HUDEP-2 (cell line): ENCODE results near the gene ZNF282.
A peak's percentile ranks its signal among the peaks of the same experiment; 100 is the strongest.

Experiments
- DNase-seq, 76 experiments: peaks; one replicate each; lab custom pipeline; 2025; ENCODE audit not compliant: unreplicated experiment in 76 of 76; lab: John Stamatoyannopoulos, UW

Gene ZNF282

GRCh38 chr7:149195180-149196150 is at the start of gene ZNF282:
Gene ZNF282, plus strand, starts transcription at chr7:149195546. Its CDS starts 44 bp downstream, at chr7:149195590.
- DNase-seq = peak in 74 of 76 experiments; percentile 3 to 83 (median 70)

GRCh38 chr7:149147072-149147751 is 48.1 kb upstream of the ZNF282 start, which contains the start of gene ZNF398:
Gene ZNF398, plus strand, starts transcription at chr7:149147453. Its CDS starts 290 bp downstream, at chr7:149147743.
- peak in 71 of 76 experiments; percentile 13 to 86 (median 64) for DNase-seq

GRCh38 chr7:149147752-149148653 is 47.3 kb upstream of the ZNF282 start:
- DNase-seq = peak in 44 of 76 experiments; percentile 5 to 67 (median 32)

GRCh38 chr7:149150981-149151380 is 44.4 kb upstream of the ZNF282 start:
- DNase-seq = no peak

GRCh38 chr7:149153346-149153745 is 42.0 kb upstream of the ZNF282 start:
- no peak for DNase-seq

GRCh38 chr7:149154056-149154455 is 41.3 kb upstream of the ZNF282 start:
- no peak for DNase-seq

- DNase-seq = no peak
These were observed 38.4 kb upstream of the ZNF282 start for GRCh38 chr7:149156898-149157297.

- no peak for DNase-seq
These were observed 34.0 kb upstream of the ZNF282 start for GRCh38 chr7:149161241-149161848.

- DNase-seq = no peak
These were observed 29.2 kb upstream of the ZNF282 start for GRCh38 chr7:149166142-149166541.

- no peak for DNase-seq
These were observed 28.6 kb upstream of the ZNF282 start for GRCh38 chr7:149166630-149167352.

GRCh38 chr7:149171892-149172533 is 23.3 kb upstream of the ZNF282 start:
- no peak for DNase-seq

- DNase-seq = no peak
These were observed 22.8 kb upstream of the ZNF282 start for GRCh38 chr7:149172534-149172920.

- no peak for DNase-seq
These were observed 20.2 kb upstream of the ZNF282 start for GRCh38 chr7:149175150-149175549.

- no peak for DNase-seq
These were observed 16.1 kb upstream of the ZNF282 start for GRCh38 chr7:149179241-149179640.

GRCh38 chr7:149180722-149181449 is 14.5 kb upstream of the ZNF282 start:
- DNase-seq = no peak

- DNase-seq = no peak
These were observed 13.9 kb upstream of the ZNF282 start for GRCh38 chr7:149181450-149181790.

- no peak for DNase-seq
These were observed 11.1 kb upstream of the ZNF282 start for GRCh38 chr7:149184274-149184673.

- DNase-seq = no peak
These were observed 7.1 kb upstream of the ZNF282 start for GRCh38 chr7:149188213-149188612.
